GM18858 (cell line): ENCODE results near the gene XXYLT1.

Experiments
- ATAC-seq: cut with Tn5 transposase; IDR thresholded peaks from one replicate; pipeline ENCODE4 v1.9.1; 2021; ENCODE audit not compliant: unreplicated experiment

The XXYLT1 gene

DNA sequence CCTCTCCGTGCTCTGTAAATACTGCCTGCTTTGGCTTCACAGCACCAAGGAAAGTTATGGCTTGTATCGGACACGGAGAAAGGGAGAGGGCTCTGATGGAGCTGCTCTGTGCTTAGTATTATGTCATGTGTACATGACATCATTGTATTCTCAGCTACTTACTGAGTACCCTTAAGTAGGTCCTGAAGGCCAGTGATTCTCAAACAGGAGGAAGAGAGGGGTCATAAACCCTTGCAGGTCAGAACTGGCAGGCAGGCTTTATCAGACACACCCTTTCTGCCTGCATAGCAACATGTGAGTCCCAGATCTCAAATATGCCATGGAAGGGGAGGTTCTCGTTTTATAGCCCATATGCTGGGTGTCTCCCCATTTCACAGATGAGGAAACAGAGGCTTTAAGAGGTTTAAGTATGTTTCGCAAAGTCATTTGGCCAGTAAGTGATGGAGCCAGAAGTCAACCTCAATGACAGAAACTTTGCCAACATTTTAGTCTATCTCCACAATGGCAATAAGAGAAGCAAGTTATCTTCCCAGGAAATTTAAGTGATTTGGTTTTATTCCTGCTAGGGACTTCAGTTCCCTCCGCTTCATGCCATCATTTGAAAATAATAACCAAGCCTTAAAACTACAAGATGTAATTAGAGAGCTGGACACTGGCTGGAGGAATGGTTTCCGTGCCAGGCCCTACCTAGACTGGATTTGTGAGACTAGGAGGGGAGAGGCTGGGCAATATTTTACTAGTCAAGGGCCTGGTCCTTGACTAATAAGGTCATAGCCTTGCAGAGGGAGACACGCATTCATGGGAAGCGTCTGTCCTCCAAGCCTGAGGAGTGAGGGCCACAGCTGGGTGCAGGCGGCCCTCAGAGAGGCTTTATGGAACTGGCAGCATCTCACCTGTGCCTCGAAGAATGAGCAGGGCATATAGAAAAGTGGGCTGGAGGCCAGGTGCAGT, 133.0 kb downstream of the XXYLT1 start:
- ATAC-seq, result no peak

DNA sequence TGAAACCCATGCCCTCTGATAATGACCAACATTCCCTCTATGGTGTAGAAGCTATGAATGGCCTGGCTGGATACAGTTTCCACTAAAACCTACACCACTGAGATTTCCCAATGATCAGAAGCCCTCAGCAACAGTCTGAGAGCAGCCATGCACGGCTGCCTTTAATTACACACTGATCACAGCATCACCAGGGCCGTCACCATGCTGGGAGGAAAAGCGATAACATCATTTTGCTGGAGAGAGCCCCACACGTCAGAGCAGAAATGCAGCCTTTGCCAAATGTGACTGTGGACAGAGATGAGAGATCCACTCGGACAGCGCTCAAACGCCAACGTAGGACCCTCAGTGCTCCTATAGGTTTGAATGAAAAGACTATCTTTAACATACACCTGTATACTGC, 135.0 kb downstream of the XXYLT1 start:
- no peak for ATAC-seq

- ATAC-seq, result no peak
These were observed 136.5 kb downstream of the XXYLT1 start for GRCh38 chr3:195134431-195134830.

DNA sequence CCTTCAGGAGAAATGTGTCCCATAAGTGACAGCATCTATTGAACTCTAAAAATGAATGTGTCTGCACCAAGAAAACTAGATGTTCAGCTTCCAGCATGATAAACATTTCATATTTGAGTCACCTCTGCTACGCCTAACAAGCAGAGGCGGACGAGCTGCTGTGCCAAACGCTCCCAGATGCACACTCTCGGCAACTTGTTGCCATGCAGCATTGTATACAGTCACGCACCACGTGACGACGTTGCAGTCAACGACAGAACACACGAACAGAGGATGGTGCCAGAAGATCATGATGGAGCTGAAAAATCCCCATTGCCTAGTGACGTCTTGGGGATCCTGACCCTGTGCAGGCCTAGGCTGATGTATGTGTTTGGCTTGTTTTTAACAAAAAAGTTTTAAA, 137.5 kb downstream of the XXYLT1 start:
- no peak for ATAC-seq

- no peak for ATAC-seq
These were observed 137.9 kb downstream of the XXYLT1 start for GRCh38 chr3:195133013-195133412.

GRCh38 chr3:195131176-195131575, 139.8 kb downstream of the XXYLT1 start:
- ATAC-seq, result no peak

GRCh38 chr3:195129644-195130492, 141.1 kb downstream of the XXYLT1 start:
- peak; percentile 81 for ATAC-seq

DNA sequence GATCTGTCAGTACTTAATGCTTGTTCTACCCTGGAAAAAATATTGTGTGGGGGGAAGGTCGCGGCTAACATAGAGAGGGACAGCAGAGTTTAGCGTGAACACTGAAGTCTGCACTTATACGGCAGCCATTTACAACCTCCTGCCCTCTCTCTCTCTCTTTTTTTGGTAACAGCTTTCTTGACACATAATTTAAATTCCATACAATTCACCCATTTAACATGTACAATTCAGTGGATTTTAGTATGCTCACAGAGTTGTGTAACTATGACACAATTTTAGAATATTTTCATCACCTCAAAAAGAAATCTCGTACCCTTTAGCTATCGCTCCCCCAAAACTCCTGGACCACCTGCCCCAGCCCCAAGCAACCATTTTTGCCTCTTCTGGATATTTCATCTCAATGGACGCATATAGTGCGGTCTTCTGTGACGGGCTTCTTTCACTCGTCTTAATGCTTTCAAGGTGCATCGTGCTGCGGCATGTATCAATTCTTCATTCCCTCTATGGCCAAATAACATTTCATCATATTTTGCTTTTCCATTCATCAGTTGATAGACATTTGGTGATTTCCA, 141.8 kb downstream of the XXYLT1 start:
- no peak for ATAC-seq

DNA sequence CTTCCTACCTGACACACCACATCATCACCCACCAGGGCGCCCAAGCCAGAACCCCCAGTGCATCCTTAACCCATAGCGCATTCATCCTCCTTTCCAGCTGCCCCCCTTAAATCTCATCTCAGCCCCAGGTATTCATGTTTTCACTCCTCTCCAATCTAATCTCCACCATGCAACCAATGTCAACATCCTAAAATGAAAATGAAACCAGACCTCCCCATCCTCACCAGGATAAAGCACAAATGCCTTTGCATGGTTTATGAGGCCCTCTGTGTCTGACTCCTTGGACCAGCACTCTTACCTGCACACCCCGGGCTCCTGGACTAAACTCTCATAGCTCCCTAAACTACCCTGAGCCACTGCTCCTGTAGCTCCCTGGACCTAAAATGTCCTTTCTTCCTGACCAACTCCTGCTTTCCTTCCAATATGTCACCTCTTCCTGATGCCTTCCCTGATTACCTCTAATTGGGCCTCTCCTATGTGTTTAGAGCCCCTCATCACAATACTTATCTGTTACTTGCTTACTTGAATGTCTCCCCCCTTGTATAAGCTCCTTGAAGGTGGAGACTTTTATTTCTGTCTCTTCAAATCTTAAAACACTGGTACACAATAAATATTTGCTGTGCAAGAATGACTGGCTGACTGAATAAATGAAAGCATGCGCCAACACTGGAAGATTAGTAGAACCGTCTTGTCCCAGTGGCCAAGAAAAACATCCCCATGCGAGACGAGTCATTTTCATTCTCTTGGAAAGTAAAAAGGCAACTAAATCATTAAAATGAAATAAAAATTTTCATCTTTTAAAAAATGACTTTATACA, 142.5 kb downstream of the XXYLT1 start:
- ATAC-seq, result no peak

DNA sequence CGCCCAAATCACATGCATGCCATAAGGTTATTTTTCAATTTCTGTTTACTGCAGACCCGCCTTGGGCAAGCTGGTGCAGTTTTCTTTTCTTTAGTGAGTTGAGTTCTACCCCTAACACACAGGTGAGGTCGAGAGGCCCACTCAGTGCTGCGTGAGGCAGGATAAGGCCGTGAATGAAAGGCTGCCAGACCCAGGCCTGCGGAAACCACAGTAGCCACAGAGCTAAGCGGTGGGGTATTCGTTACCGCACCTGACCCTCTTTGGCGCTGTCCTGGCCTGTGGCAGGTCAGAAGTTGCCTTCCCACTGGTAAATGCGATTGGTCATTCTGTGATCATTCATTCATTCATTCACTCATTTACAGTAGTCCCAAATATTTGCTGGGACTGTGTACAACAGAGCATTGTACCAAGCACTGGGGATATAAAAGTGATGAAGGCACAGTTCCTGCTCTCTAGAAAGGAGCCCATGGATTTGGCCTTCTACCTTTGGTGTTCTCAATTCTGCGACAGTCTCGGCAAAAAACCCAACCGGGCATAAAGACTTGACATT, 144.8 kb downstream of the XXYLT1 start:
- no peak for ATAC-seq

GRCh38 chr3:195125646-195126045, 145.3 kb downstream of the XXYLT1 start:
- ATAC-seq, result no peak

DNA sequence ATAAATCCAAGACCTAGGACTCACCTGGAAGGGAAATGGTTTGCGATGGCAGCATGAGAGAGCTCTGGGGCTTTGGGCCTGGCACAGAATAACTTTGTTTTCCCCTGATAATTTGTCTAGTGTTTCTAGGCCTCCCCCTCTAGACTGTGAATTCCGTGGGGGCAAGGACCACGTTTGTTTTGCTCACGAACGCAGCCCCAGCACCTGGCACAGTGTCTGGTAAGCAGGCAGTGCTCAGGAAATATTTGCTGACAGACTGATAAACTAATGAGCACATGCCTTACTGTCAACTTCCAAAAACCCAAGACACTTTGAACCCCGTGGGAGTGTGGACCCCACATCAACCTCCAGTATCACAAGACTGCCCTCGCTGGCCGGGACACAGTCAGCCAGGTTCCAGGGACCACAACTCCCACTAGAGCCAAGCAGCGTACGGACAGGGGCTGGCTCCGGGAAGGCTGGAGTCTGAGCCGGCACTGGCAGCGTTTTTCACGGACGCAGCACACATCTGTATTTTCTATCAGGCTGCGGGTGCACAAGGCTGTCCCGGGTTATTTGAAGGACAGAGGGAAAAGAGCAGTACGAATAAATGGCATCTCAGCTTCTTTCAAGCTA, 146.5 kb downstream of the XXYLT1 start:
- ATAC-seq, result no peak

DNA sequence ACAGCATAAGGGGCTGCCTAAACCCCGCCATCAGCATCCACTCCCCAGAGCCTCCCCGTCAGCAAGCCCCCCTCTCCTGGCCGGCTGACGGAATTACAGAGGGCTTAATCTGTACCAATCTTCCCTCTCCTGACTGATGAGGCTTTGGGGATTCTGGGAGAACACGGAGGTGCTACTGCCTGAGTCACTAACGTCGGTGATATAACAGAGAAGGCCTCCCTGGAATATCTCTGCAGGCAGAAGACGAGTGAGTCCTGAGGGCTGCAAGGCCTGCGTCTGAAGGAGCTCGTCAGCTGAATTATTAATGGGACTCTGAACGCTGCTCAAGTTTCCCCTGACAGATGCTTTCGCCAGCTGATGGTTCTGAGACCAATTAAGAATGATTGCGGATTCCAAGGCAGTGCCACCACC, 147.7 kb downstream of the XXYLT1 start:
- no peak for ATAC-seq

GRCh38 chr3:195122261-195122660, 148.7 kb downstream of the XXYLT1 start:
- no peak for ATAC-seq

DNA sequence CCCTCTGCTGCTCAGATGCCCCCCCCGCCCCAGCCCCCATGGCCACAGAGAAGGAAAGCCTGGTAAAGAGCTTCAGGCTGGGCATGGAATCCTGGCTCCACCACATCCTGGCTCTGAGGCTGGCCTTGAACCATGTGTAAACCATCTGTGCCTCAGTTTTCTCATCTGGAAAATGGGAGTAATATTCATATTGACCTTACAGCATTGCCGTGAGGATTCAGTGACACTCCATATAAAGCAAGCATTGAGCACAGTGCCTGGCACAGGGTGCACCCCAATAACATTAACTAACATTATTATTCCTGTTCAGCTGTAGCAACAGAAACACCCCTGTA, 150.7 kb downstream of the XXYLT1 start:
- ATAC-seq, result no peak

GRCh38 chr3:195119461-195120266, 151.3 kb downstream of the XXYLT1 start:
- no peak for ATAC-seq

GRCh38 chr3:195118671-195119070, 152.3 kb downstream of the XXYLT1 start:
- ATAC-seq, result no peak

DNA sequence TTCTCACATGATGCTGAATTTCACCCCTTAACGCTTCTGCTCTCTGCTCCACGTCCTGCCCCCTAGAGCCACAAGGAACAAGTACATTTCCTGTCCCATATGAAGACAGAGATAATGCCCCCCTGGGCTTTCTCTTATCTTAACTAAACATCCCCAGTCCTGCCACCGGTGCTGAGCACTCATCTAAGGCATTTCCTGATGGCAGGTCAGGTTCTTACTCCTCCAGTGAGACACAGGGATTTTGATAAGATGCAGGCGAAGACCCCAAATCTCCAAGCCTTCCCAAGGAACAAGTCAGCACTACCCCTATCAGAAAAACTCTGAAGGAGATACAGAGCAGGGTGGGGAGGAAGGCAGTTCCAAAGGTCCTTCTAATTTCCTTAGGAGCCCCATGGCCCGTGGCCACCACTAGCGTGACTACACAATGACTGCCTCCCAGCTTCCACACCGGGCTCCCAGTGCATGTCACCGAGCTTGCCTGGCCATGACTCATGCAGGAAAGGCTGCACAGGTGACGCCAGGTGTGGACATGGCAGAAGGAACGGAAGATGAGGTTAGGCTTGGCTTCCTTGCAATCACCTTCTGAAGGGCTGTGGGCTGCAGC, 152.9 kb downstream of the XXYLT1 start:
- no peak for ATAC-seq
